B cell (primary cell): ENCODE data around the gene ZNF541.

Experiments
- EZH2 ChIP-seq: IDR thresholded peaks from 2 replicates; pipeline ENCODE4 v1.6.1; 2012; ENCODE audit warnings: borderline replicate concordance, low read depth, mild to moderate bottlenecking, moderate library complexity, low read length; ENCODE audit not compliant: insufficient read depth, poor library complexity, severe bottlenecking
- TF ChIP-seq, protein P1 (sequence below): fragments of 200-600 bp; IDR thresholded peaks from one replicate; pipeline ENCODE4 v1.8.0; 2022; ENCODE audit warnings: antibody characterized with exemption, mild to moderate bottlenecking

DNA sequence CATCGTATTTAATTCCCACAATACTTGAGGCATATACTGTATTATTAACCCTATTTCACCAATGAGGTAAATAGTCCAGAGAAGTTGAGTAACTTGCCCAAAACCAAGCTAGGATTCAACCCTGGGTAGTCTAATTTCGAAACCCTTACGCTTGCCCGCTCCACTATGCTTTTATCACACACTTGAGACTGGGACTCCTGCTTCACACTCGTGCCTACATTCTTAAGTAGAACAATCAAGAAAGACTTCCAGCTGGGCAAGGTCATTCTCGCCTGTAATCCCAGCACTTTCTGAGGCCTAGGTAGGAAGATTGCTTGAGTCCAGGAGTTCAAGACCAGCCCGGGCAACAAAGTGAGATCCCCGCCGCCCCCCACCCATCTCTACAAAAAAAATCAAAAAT is 3.6 kb downstream of the ZNF541 start:
- TF ChIP-seq EZH2: no peak
- TF ChIP-seq, protein P1, sequence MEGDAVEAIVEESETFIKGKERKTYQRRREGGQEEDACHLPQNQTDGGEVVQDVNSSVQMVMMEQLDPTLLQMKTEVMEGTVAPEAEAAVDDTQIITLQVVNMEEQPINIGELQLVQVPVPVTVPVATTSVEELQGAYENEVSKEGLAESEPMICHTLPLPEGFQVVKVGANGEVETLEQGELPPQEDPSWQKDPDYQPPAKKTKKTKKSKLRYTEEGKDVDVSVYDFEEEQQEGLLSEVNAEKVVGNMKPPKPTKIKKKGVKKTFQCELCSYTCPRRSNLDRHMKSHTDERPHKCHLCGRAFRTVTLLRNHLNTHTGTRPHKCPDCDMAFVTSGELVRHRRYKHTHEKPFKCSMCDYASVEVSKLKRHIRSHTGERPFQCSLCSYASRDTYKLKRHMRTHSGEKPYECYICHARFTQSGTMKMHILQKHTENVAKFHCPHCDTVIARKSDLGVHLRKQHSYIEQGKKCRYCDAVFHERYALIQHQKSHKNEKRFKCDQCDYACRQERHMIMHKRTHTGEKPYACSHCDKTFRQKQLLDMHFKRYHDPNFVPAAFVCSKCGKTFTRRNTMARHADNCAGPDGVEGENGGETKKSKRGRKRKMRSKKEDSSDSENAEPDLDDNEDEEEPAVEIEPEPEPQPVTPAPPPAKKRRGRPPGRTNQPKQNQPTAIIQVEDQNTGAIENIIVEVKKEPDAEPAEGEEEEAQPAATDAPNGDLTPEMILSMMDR: no peak
